Loucy (cell line): ENCODE measurements around the gene MINPP1.

Source experiments
- H2AFZ ChIP-seq: fragments of 200-600 bp; sonication (generic); 2 replicates; pipeline ENCODE4 v1.6.0; 2016; ENCODE audit warnings: antibody characterized with exemption, mild to moderate bottlenecking, low read length, moderate library complexity
- H3F3A ChIP-seq: fragments of 200-600 bp; 2 replicates; pipeline ENCODE4 v1.6.0; 2016; ENCODE audit warnings: antibody characterized with exemption, low read depth, mild to moderate bottlenecking
- H3K27me3 ChIP-seq: fragments of 200-600 bp; sonication (generic); 2 replicates; pipeline ENCODE4 v1.6.1; 2014; ENCODE audit warnings: low read length, mild to moderate bottlenecking; ENCODE audit not compliant: insufficient read depth, poor library complexity, severe bottlenecking
- H3K36me3 ChIP-seq: fragments of 200-600 bp; sonication (generic); 2 replicates; pipeline ENCODE4 v1.6.1; 2016; ENCODE audit warnings: low read length; ENCODE audit not compliant: insufficient read depth
- H3K4me1 ChIP-seq: fragments of 200-600 bp; sonication (generic); 2 replicates; pipeline ENCODE4 v1.5.1; 2014; ENCODE audit warnings: low read length, mild to moderate bottlenecking; ENCODE audit not compliant: insufficient read depth, poor library complexity, severe bottlenecking
- H3K4me2 ChIP-seq: fragments of 200-600 bp; sonication (generic); 2 replicates; pipeline ENCODE4 v1.6.0; 2014; ENCODE audit warnings: antibody characterized with exemption, low read length, low read depth, mild to moderate bottlenecking; ENCODE audit not compliant: poor library complexity, severe bottlenecking
- H3K4me3 ChIP-seq: fragments of 200-600 bp; sonication (generic); 2 replicates; pipeline ENCODE4 v1.5.1; 2014; ENCODE audit warnings: low read length, mild to moderate bottlenecking, mixed read lengths; ENCODE audit not compliant: poor library complexity, severe bottlenecking
- H3K79me2 ChIP-seq: fragments of 200-600 bp; sonication (generic); 2 replicates; pipeline ENCODE4 v1.6.1; 2014; ENCODE audit warnings: low read length; ENCODE audit not compliant: insufficient read depth
- H3K9ac ChIP-seq: fragments of 200-600 bp; sonication (generic); 2 replicates; pipeline ENCODE4 v1.6.0; 2014; ENCODE audit warnings: mild to moderate bottlenecking, low read depth, low read length, moderate library complexity; ENCODE audit not compliant: poor library complexity, severe bottlenecking
- H3K9me2 ChIP-seq: fragments of 200-600 bp; sonication (generic); replicated peaks from 2 replicates; pipeline ENCODE4 v1.6.1; 2016; ENCODE audit warnings: low read depth, low read length, mixed read lengths
- H3K9me3 ChIP-seq: fragments of 200-600 bp; sonication (generic); 2 replicates; pipeline ENCODE4 v1.6.1; 2014; ENCODE audit warnings: mild to moderate bottlenecking, antibody characterized with exemption, low read length, low read depth; ENCODE audit not compliant: insufficient read depth
- H4K20me1 ChIP-seq: fragments of 200-600 bp; sonication (generic); 2 replicates; pipeline ENCODE4 v1.6.0; 2014; ENCODE audit warnings: antibody characterized with exemption, low read length, mild to moderate bottlenecking; ENCODE audit not compliant: insufficient read depth, poor library complexity, severe bottlenecking
- EZH2phosphoT487 ChIP-seq: fragments of 200-600 bp; IDR thresholded peaks from 2 replicates; pipeline ENCODE4 v1.6.1; 2018; ENCODE audit warnings: antibody characterized with exemption, mild to moderate bottlenecking, moderate library complexity, borderline replicate concordance
- TF ChIP-seq, protein P1 (sequence below): fragments of 200-600 bp; sonication (generic); conservative IDR thresholded peaks from 2 replicates; pipeline ENCODE4 v1.5.1; 2014; ENCODE audit warnings: mild to moderate bottlenecking, antibody characterized with exemption, low read length

The MINPP1 gene

DNA sequence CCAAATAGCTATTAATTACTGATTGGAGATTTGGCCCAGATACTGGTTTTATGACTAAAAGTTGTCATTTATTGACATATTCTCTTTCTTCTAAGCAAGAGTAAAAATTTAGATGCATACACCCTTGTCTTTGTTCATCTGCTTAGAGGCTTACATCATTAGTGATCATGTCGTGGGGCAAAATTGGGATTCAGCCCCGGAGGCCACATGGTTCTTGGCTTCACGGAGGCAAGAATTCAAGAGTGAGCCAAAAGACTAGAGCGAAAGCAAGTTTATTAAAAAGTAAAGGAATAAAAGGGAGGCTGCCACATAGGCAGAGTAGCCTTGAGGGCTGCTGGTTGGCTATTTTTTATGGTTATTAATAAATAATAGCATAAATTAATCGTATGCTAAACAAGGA is 41.1 kb downstream of the MINPP1 start:
- Histone ChIP-seq H3K27me3 (no peaks in the 10 kb centered on the region), H3K9me2 (no peaks in the 10 kb centered on the region), H3K9ac (no peak overlapping the region), H3K4me3 (no peak overlapping the region), H2AFZ (no peak overlapping the region), H3F3A (no peaks in the 10 kb centered on the region), H4K20me1 (no peaks in the 10 kb centered on the region), H3K9me3 (peaks cover 11% of the 10 kb centered on the region; the same call in 1 of the 2 replicates), H3K4me1 (peaks cover 16% of the 10 kb centered on the region), H3K4me2 (no peak overlapping the region), H3K79me2 (no peaks in the 10 kb centered on the region; the same call in 1 of the 2 replicates), H3K36me3 (peaks cover 24% of the 10 kb centered on the region; the same call in 1 of the 2 replicates)
- TF ChIP-seq, protein P1, sequence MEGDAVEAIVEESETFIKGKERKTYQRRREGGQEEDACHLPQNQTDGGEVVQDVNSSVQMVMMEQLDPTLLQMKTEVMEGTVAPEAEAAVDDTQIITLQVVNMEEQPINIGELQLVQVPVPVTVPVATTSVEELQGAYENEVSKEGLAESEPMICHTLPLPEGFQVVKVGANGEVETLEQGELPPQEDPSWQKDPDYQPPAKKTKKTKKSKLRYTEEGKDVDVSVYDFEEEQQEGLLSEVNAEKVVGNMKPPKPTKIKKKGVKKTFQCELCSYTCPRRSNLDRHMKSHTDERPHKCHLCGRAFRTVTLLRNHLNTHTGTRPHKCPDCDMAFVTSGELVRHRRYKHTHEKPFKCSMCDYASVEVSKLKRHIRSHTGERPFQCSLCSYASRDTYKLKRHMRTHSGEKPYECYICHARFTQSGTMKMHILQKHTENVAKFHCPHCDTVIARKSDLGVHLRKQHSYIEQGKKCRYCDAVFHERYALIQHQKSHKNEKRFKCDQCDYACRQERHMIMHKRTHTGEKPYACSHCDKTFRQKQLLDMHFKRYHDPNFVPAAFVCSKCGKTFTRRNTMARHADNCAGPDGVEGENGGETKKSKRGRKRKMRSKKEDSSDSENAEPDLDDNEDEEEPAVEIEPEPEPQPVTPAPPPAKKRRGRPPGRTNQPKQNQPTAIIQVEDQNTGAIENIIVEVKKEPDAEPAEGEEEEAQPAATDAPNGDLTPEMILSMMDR, result no peak
- TF ChIP-seq EZH2phosphoT487, result no peak

DNA sequence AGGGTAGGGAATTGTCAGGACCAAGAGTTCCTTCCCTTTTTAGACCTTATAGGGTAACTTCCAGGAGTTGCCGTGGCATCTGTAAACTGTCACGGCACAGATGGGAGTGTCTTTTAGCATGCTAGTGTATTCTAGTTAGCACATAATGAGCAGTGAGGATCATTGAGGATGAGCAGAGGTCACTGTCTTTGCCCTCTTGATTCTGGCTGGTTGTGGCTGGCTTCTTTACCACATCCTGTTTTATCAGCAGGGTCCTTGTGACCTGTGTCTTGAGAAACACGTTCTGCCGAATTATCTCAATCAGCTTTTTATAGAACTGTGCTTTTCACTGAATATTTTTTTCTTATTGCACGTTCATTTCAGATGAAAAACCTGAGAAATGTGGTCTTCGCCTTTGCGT is 41.5 kb downstream of the MINPP1 start:
- Histone ChIP-seq H3F3A (no peaks in the 10 kb centered on the region), H3K4me2 (no peak overlapping the region), H2AFZ (no peak overlapping the region), H3K36me3 (peaks cover 24% of the 10 kb centered on the region; the same call in 1 of the 2 replicates), H4K20me1 (no peaks in the 10 kb centered on the region), H3K4me3 (no peak overlapping the region), H3K9me2 (no peaks in the 10 kb centered on the region), H3K4me1 (peaks cover 16% of the 10 kb centered on the region), H3K27me3 (no peaks in the 10 kb centered on the region), H3K79me2 (no peaks in the 10 kb centered on the region; the same call in 1 of the 2 replicates), H3K9me3 (peaks cover 11% of the 10 kb centered on the region; the same call in 1 of the 2 replicates), H3K9ac (no peak overlapping the region)
- no peak for TF ChIP-seq EZH2phosphoT487
- TF ChIP-seq, protein P1, result no peak

DNA sequence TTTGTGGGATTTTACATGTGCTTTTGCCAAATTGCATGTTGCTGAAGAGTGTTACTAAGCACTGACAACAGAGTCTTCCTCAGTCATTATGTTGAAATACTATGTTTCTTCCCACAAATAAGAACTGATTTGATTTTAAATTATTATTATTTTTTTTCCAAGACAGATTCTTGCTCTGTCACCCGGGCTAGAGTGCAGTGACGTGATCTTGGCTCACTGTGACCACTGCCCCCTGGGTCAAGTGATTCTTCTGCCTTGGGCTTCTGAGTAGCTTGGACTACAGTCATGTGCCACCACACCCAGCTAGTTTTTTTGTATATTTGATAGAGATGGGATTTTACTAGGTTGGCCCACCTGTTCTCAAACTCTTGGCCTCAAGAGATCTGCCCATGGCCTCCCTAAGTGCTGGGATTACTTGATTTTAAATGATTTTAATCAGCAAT is 42.3 kb downstream of the MINPP1 start:
- TF ChIP-seq, protein P1, result no peak
- TF ChIP-seq EZH2phosphoT487, result no peak
- Histone ChIP-seq H3F3A (no peaks in the 10 kb centered on the region), H3K9me3 (peaks cover 11% of the 10 kb centered on the region; the same call in 1 of the 2 replicates), H3K4me3 (no peak overlapping the region), H3K4me2 (no peak overlapping the region), H3K9me2 (no peaks in the 10 kb centered on the region), H3K9ac (no peak overlapping the region), H2AFZ (no peak overlapping the region), H3K27me3 (no peaks in the 10 kb centered on the region), H3K79me2 (no peaks in the 10 kb centered on the region; the same call in 1 of the 2 replicates), H4K20me1 (no peaks in the 10 kb centered on the region), H3K36me3 (peaks cover 21% of the 10 kb centered on the region; the same call in 1 of the 2 replicates), H3K4me1 (peaks cover 16% of the 10 kb centered on the region)
